Activated T-helper 9 cell treated with anti-CD3 and anti-CD28 coated beads, Interleukin-2, amount 50 U/mL, for 16 hours (primary cell): ENCODE measurements around the gene SYNE1.
"Not testable (repeated sequence)": the region's sequence is repeated elsewhere in the genome, so short reads cannot be mapped to it uniquely, and the experiment has no call there.

ENCODE experiments used
- DNase-seq: peaks from one replicate; pipeline ENCODE4 v3.0.0-alpha.2; 2020; ENCODE audit warnings: low read depth

SYNE1 gene, protein sequence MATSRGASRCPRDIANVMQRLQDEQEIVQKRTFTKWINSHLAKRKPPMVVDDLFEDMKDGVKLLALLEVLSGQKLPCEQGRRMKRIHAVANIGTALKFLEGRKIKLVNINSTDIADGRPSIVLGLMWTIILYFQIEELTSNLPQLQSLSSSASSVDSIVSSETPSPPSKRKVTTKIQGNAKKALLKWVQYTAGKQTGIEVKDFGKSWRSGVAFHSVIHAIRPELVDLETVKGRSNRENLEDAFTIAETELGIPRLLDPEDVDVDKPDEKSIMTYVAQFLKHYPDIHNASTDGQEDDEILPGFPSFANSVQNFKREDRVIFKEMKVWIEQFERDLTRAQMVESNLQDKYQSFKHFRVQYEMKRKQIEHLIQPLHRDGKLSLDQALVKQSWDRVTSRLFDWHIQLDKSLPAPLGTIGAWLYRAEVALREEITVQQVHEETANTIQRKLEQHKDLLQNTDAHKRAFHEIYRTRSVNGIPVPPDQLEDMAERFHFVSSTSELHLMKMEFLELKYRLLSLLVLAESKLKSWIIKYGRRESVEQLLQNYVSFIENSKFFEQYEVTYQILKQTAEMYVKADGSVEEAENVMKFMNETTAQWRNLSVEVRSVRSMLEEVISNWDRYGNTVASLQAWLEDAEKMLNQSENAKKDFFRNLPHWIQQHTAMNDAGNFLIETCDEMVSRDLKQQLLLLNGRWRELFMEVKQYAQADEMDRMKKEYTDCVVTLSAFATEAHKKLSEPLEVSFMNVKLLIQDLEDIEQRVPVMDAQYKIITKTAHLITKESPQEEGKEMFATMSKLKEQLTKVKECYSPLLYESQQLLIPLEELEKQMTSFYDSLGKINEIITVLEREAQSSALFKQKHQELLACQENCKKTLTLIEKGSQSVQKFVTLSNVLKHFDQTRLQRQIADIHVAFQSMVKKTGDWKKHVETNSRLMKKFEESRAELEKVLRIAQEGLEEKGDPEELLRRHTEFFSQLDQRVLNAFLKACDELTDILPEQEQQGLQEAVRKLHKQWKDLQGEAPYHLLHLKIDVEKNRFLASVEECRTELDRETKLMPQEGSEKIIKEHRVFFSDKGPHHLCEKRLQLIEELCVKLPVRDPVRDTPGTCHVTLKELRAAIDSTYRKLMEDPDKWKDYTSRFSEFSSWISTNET (N-terminal part only)

DNA sequence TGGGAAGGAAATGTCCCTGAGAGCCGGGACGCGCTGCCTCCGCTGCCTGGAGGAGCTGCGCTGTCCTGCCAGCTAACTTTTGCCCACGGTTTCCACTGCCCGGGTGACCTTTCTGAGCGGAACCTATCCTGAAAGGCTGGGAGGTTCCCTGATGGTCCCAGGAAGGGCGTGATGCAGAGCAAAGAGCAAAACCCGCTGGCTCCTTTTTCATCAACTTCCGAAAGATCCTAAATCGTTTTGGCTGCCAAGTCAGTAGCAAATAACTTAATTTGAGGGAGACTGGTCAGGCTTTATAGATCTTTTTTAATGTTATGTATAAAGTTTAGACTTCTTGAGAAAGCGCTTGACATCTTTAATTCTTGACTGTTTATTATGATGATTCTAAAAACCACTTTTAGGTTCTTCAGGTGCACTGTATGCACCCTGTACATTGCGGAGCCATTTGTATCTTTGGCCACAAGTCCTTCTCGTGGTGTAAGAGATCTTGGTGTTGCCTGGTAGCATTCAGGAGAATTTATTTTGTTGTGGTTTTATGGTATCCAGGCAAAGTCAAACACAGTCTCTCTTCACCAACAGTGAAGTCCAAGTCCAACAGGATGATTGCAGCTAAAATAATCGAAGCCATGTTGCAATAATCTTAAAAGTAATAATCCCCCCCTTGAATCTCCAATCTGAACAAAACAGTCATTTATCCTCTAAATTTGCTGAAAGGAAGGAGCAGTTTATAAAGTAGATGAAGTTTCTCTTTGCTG, at the start of gene SYNE1:
TSS of gene SYNE1 (minus strand) at position 67 of the 752 bp plus-strand sequence. CDS start 9,031 bp downstream, outside the sequence.
- DNase-seq = no peak

DNA sequence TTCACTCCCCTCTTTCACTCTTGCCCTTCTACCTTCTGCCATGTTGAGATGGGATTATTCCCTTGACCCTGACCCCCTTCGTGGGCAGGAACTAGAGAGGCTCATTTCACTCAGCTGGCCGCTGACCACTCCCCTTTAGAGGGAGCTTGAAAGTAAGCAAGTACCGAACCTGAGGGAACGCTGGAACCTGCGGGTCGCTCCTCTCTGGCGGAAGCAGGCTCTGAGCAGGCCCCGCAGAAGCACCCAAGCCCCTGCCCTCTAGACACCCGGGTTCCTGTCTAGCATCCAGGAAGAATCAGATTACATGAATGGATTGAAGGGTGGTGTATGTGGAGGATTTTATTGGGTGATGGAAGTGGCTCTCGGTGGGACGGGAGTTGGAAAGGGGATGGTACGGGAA, 48.7 kb upstream of the SYNE1 start:
- no peak for DNase-seq

GRCh38 chr6:152682935-152683334, 45.8 kb upstream of the SYNE1 start:
- DNase-seq = not testable (repeated sequence)

DNA sequence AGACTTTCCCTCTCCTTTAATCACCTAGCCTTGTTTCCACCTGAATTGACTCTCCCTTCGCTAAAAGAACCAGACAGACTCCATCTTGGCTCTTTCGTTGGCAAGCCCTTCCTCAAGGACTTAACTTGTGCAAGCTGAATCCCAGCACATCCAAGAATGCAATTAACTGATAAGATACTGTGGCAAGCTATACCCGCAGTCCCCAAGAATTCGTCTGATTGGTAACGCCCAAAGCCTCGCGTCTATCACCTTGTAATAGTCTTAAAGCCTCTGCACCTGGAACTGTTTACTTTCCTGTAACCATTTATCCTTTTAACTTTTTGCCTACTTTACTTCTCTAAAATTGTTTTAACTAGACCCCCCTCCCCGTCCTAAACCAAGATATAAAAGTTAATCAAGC, 45.0 kb upstream of the SYNE1 start:
- no peak for DNase-seq

GRCh38 chr6:152680879-152681517, 43.8 kb upstream of the SYNE1 start:
- DNase-seq = no peak

GRCh38 chr6:152680151-152680550, 43.0 kb upstream of the SYNE1 start:
- DNase-seq = no peak

DNA sequence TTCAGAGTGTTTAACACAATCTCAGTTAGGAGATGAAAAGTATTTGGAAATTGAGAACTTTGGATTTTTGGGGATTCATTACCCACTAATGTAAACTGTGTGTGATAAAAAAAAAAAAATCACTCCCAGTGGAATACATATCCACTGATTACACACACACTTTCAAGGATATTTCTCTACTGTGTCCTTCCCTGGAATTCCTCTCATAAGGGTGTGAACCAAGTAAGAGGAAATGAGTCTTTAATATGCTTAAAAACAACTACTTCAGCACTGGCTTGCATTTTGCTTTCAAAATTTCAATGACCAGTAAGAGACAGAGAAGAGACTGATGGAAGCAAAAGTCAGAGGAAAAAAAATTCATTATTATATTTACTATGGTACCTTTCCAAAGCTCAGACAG, 36.1 kb upstream of the SYNE1 start:
- DNase-seq = no peak

GRCh38 chr6:152671171-152671570, 34.0 kb upstream of the SYNE1 start:
- DNase-seq = no peak

GRCh38 chr6:152669895-152670294, 32.7 kb upstream of the SYNE1 start:
- no peak for DNase-seq

DNA sequence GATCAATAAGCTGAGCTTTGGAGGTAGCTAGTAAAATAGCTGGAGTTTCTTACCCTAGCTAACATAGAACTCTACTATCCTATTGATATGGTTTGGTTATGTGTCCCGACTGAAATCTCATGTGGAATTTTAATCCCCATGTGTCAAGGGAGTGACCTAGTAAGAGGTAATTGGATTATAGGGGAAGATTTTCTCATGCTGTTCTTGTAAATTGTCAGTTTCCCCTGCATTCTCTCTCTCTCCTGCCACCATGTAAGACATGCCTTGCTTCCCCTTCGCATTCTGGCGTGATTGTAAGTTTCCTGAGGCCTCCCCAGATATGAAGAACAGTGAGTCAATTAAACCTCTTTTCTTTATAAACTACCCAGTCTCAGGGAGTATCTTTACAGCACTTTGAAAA, 24.6 kb upstream of the SYNE1 start:
- DNase-seq = no peak

- no peak for DNase-seq
These were observed 14.8 kb upstream of the SYNE1 start for GRCh38 chr6:152651986-152652385.

- no peak for DNase-seq
These were observed 10.9 kb upstream of the SYNE1 start for GRCh38 chr6:152648105-152648504.

DNA sequence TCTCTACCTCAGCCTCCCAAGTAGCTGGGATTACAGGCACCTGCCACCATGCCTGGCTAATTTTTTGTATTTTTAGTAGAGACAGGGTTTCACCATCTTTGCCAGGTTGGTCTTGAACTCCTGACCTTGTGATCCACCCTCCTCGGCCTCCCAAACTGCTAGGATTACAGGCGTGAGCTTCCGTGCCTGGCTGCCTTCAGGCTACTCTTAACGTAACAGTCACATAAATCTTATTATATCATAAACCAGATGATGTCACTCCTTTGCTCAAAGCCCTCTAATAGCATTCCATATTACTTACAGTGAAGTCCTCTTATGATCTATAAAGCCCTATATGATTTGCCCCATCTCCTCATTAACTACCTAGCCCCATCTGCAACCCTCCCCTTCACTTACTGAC, 9.6 kb upstream of the SYNE1 start:
- DNase-seq = not testable (repeated sequence)

DNA sequence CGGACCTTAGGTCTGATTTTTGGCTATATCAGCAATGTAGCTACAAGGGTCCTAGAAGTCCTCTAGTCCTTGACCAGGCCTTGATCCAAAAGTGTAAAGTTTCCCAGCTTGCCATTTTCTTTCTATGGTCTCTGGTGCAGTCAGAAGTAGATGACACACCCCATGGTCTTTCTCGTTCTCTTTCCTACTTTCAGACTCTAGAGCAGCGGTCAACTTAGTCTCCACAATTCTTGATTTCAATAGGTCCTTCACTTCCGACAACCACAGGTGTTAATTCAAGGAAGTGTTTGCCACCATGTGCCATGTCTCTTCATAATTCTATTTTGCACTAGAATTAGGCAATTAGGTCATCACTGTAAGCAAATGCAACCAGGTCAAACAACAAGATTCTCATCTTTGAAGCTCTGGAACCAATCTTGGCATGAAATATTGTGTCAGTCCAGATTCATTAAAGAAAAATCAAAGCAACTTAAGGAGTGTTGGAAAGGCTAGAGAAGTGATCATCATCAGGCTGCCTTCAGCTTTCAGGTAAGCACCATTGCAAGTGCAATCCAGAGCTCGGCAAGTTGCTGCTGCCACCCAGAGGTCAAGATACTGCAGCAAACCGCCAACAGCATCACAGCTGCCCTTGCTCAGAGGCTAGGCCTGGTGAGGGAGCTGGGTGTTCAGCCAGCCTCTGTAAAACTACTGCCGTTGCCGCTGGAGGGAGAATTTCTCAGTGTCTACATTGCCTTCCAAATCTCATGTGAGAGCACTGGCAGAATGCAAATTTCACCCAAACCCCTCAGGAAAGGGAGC, 5.6 kb upstream of the SYNE1 start:
- no peak for DNase-seq

DNA sequence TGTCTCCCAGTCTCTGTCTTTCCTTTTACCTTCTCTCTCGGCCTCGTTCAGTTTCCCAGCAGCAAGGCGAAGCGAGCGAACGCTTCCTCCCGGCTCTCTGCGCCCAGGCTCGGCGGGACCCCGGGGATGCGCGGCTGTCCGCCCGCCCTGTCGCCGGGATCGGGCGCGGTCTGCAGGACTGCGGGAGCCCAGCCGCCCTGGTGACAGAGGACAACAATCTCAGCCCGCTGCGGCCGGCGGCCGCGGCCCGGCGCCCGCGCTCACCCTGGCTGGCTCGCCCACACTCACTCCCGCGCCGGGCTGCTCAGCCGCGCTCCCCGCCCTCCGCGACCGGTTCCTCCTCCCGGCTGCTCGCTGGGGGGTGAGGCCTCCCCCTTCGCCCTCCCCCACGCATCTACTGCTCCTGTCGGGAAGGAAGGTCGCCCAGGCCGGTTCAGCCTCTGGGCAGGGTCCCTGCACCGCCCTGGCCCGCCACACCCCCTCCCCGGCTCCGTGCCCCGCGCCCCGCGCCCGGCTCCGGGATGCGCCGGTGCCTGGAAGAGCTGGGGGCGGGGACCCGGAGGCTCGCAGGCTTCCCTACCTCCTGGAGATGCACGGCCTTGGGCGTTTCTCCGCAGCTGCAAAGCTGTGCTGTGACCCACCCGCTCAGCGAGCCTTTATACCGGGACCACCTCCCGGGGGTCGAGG, 410 bp downstream of the SYNE1 start:
- no peak for DNase-seq

GRCh38 chr6:152636021-152636608, 1.0 kb downstream of the SYNE1 start:
- DNase-seq = no peak

- no peak for DNase-seq
These were observed 2.4 kb downstream of the SYNE1 start for GRCh38 chr6:152634773-152635172.

DNA sequence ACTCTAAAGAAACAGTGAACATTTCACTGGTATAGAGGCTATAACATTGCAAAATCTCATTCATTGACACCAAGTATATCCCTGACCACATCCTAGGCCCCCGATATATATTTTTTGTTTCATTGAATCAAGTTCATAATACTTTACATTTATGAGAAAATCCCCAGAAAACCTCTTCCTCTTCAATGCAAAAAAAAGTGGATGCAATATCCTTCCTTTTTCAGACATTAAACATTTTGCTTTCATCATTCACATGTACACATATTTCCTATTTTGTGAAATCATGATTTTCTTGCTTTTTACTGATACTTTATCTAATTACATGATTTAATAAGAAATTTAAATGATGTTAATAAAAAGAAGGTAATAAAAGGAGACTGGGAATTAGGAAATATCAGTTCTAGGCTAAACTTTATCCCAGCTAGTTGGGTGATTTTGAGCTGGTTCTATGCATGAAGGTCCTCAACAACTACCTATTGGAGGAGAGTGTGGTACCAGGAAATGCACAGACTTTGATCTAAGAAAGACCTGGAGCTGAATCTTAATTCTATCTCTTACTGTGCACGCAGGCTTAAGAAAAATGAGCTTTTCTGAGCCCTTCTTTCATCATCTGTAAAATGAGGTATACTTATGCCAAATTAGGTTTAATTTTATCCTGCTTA, 4.9 kb downstream of the SYNE1 start:
- no peak for DNase-seq

DNA sequence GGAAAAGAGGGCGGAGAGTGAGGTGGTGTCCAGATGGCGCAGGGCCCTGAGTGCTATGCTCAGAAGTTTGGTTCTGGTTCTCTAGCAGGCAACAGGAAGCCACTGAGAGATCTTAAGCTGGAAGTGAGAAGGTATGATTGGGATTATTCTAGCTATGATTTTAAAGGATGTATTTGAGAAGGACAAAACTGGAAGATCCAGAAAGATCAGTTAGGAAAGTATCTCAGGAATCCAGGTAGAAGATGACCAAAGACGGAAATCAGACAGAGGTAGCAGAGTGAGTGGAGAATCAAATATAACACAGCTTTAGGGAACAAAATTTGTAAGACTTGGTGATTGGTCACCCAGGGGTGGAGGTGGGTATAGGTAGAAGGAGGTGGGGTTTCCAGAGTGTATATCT, 5.8 kb downstream of the SYNE1 start:
- no peak for DNase-seq
